Nephron (organoid): ENCODE measurements around the gene VSIG1.

Source experiments
- H3K27ac Mint-ChIP-seq, 3 experiments: 2 replicates each; pipeline ENCODE4 v1.8.0; 2020; ENCODE audit warnings: mixed read lengths in 3 of 3, mild to moderate bottlenecking in 2 of 3, moderate library complexity in 1 of 3
- H3K27me3 Mint-ChIP-seq: 2 replicates; pipeline ENCODE4 v1.8.0; 2021; ENCODE audit warnings: low read depth, mild to moderate bottlenecking, moderate library complexity, mixed read lengths
- H3K36me3 Mint-ChIP-seq: 2 replicates; pipeline ENCODE4 v1.8.0; 2020; ENCODE audit warnings: low read depth, mixed read lengths
- H3K4me1 Mint-ChIP-seq: 2 replicates; pipeline ENCODE4 v1.8.0; 2020; ENCODE audit warnings: mixed read lengths
- H3K4me3 Mint-ChIP-seq, 3 experiments: 2 replicates each; pipeline ENCODE4 v1.8.0; 2020; ENCODE audit warnings: mild to moderate bottlenecking in 3 of 3, mixed read lengths in 3 of 3, moderate library complexity in 2 of 3
- H3K9me3 Mint-ChIP-seq: 2 replicates; pipeline ENCODE4 v1.8.0; 2020; ENCODE audit warnings: mixed read lengths
- CTCF ChIP-seq, 3 experiments: fragments of 200-600 bp; sonication (generic); IDR thresholded peaks; one replicate each; pipeline ENCODE4 v1.5.0; 2021; ENCODE audit warnings: antibody characterized with exemption in 3 of 3; ENCODE audit not compliant: unreplicated experiment in 3 of 3

The VSIG1 gene

GRCh38 chrX:108088511-108088910 lies 43.6 kb downstream of the VSIG1 start:
- peaks cover 14% of the 10 kb centered on the region for H3K4me1 Mint-ChIP-seq
- H3K9me3 Mint-ChIP-seq, result no peaks in the 10 kb centered on the region
- peaks cover 24% of the 10 kb centered on the region for H3K36me3 Mint-ChIP-seq
- no peaks in the 10 kb centered on the region for H3K27me3 Mint-ChIP-seq
- H3K4me3 Mint-ChIP-seq, result peak overlapping the region; percentile 66 to 81 (median 77)
- TF ChIP-seq CTCF (IDR thresholded peaks at IDR 0.05; ENCODE audit: unreplicated experiment in 3 of 3), result no peak
- peak overlapping the region; percentile 70 to 75 (median 74) for H3K27ac Mint-ChIP-seq

GRCh38 chrX:108090491-108091263 lies 45.8 kb downstream of the VSIG1 start:
- H3K4me1 Mint-ChIP-seq, result peaks cover 14% of the 10 kb centered on the region
- H3K4me3 Mint-ChIP-seq, result no peak overlapping the region
- no peaks in the 10 kb centered on the region for H3K9me3 Mint-ChIP-seq
- peaks cover 12% of the 10 kb centered on the region for H3K36me3 Mint-ChIP-seq
- H3K27ac Mint-ChIP-seq, result no peak overlapping the region
- H3K27me3 Mint-ChIP-seq, result no peaks in the 10 kb centered on the region
- no peak for TF ChIP-seq CTCF (IDR thresholded peaks at IDR 0.05; ENCODE audit: unreplicated experiment in 3 of 3)

GRCh38 chrX:108091264-108091877 lies 46.5 kb downstream of the VSIG1 start, which contains the start of the genes ATG4A and PSMD10:
Gene ATG4A (plus strand): TSS chrX:108091778. CDS start chrX:108091827, 49 bp downstream.
Gene PSMD10 (minus strand): TSS chrX:108091542. CDS start chrX:108091520, 22 bp downstream.
- no peaks in the 10 kb centered on the region for H3K9me3 Mint-ChIP-seq
- no peaks in the 10 kb centered on the region for H3K27me3 Mint-ChIP-seq
- H3K4me1 Mint-ChIP-seq, result peaks cover 14% of the 10 kb centered on the region
- H3K27ac Mint-ChIP-seq, result no peak within 1 kb of the TSS
- peaks cover 7% of the 10 kb centered on the region for H3K36me3 Mint-ChIP-seq
- H3K4me3 Mint-ChIP-seq, result no peak within 1 kb of the TSS
- peak in 1 of 3 experiments; percentile 7 for TF ChIP-seq CTCF (IDR thresholded peaks at IDR 0.05; ENCODE audit: unreplicated experiment in 3 of 3)

GRCh38 chrX:108091878-108092291 lies 47.0 kb downstream of the VSIG1 start:
- no peak for TF ChIP-seq CTCF (IDR thresholded peaks at IDR 0.05; ENCODE audit: unreplicated experiment in 3 of 3)
- Mint-ChIP-seq H3K9me3 (no peaks in the 10 kb centered on the region), H3K4me3 (no peak overlapping the region), H3K4me1 (peaks cover 14% of the 10 kb centered on the region), H3K27me3 (no peaks in the 10 kb centered on the region), H3K36me3 (peaks cover 6% of the 10 kb centered on the region), H3K27ac (no peak overlapping the region)

- Mint-ChIP-seq H3K27ac (no peak overlapping the region), H3K9me3 (no peaks in the 10 kb centered on the region), H3K36me3 (no peaks in the 10 kb centered on the region), H3K4me1 (no peaks in the 10 kb centered on the region), H3K27me3 (no peaks in the 10 kb centered on the region), H3K4me3 (no peak overlapping the region)
- TF ChIP-seq CTCF (IDR thresholded peaks at IDR 0.05; ENCODE audit: unreplicated experiment in 3 of 3), result no peak
Measured at GRCh38 chrX:108097380-108097779, 52.5 kb downstream of the VSIG1 start.
